ENCODE data around the gene CBFB. TPM values are rescaled to one million over a fixed set of nuclear protein-coding genes. Genes with fewer than 3 reads are reported as not detected.
A peak's percentile ranks its signal among the peaks of the same experiment; 100 is the strongest.

Gene CBFB
- total RNA-seq, 1 experiment from 2014 or later = 76.3 TPM

- Histone ChIP-seq H3K9me3 (ENCODE audit: control insufficient read depth, low read depth, low read length) (no peaks in the 10 kb centered on the region), H3K27ac (ENCODE audit: insufficient read length, low read depth, low read length) (no peak overlapping the region), H3K56ac (ENCODE audit: insufficient read length, low read depth, low read length) (no peak overlapping the region), H3K18ac (ENCODE audit: insufficient read length, low read depth, low read length) (peak overlapping the region; percentile 46), H3K14ac (ENCODE audit: insufficient read depth, low read length) (no peak overlapping the region; the same call in 1 of the 2 replicates), H2BK15ac (ENCODE audit: low read depth, low read length) (no peak overlapping the region), H2BK12ac (ENCODE audit: insufficient read length, low read depth, low read length) (no peak overlapping the region), H3K79me2 (ENCODE audit: insufficient read depth, low read length) (no peaks in the 10 kb centered on the region), H2BK20ac (ENCODE audit: low read depth, low read length, poor library complexity, severe bottlenecking) (no peak overlapping the region), H2BK5ac (ENCODE audit: insufficient read length, low read length) (no peak overlapping the region), H2BK120ac (ENCODE audit: low read depth, low read length, poor library complexity, severe bottlenecking) (no peak overlapping the region), H2AK5ac (ENCODE audit: insufficient read length, low read length) (no peak overlapping the region), H3K4ac (ENCODE audit: low read depth, low read length) (no peak overlapping the region), H3K79me1 (ENCODE audit: insufficient read depth, low read depth, low read length, poor library complexity, severe bottlenecking) (no peaks in the 10 kb centered on the region), H4K8ac (replicated peaks; ENCODE audit: insufficient read length, low read depth, low read length) (no peak overlapping the region), H3K27me3 (ENCODE audit: insufficient read depth, low read length) (peaks cover 27% of the 10 kb centered on the region), H2AFZ (ENCODE audit: low read length) (no peak overlapping the region), H4K20me1 (ENCODE audit: control insufficient read depth, insufficient read depth, insufficient read length) (no peaks in the 10 kb centered on the region), H3K9ac (ENCODE audit: extremely low read depth, insufficient read length, low read length) (no peak overlapping the region), H4K91ac (ENCODE audit: insufficient read length, low read depth, low read length) (no peak overlapping the region), H3K23ac (ENCODE audit: insufficient read length, low read depth, low read length) (no peak overlapping the region), H3K4me2 (ENCODE audit: insufficient read depth, insufficient read length, low read length) (peak overlapping the region; percentile 65), H3T11ph (ENCODE audit: low read length) (no peak overlapping the region), H3K4me1 (ENCODE audit: insufficient read depth, low read length) (no peaks in the 10 kb centered on the region), H4K5ac (ENCODE audit: insufficient read length, low read depth, low read length) (no peak overlapping the region), H3K23me2 (ENCODE audit: insufficient read length, low read depth, low read length, poor library complexity, severe bottlenecking) (peaks cover 15% of the 10 kb centered on the region)
- TF ChIP-seq CTCF (conservative IDR thresholded peaks at IDR 0.05) = peak; percentile 80; the same call in 2 of the 3 replicates
- H3K27ac Mint-ChIP-seq = no peak overlapping the region
- peaks cover 0 to 5% of the 10 kb centered on the region in 2 experiments; a peak in 3 of 5 replicates for H3K9me3 Mint-ChIP-seq
- H3K4me1 Mint-ChIP-seq = peaks cover 10 to 15% of the 10 kb centered on the region in 2 experiments
- peaks cover 43% of the 10 kb centered on the region for H3K27me3 Mint-ChIP-seq (ENCODE audit: low read depth)
- H3K4me3 Mint-ChIP-seq = peak overlapping the region; percentile 65 to 80
- H3K36me3 Mint-ChIP-seq (ENCODE audit: insufficient read depth in 1 of 3, low read depth in 3 of 3) = peaks cover 10 to 38% (median 36%) of the 10 kb centered on the region in 3 experiments
- WGBS (ENCODE audit: extremely low coverage, insufficient read length, low lambda C conversion rate) = no CpG with 5 or more reads among the region's 94 CpGs
- DNase-seq = peak; percentile 84
Observed at GRCh38 chr16:67150047-67150832, 121.3 kb downstream of the CBFB start.

Other genes starting within 250 kb of the CBFB start
- not detected in 2 replicates for gene TERB1, start 227.6 kb upstream of the CBFB start, total RNA-seq (2021)
- 131 and 144 TPM in 2 replicates for gene NAE1, start 198.2 kb upstream of the CBFB start, total RNA-seq (2021)
- 0.55 and 0.81 TPM in 2 replicates for gene CA7, start 184.7 kb upstream of the CBFB start, total RNA-seq (2021)
- gene PDP2, start 148.6 kb upstream of the CBFB start, total RNA-seq (2021) = 22.0 and 23.1 TPM in 2 replicates
- gene CDH16, start 110.3 kb upstream of the CBFB start, total RNA-seq (2021) = not detected in 2 replicates
- 0.44 and 0.72 TPM in 2 replicates for gene RRAD, start 103.6 kb upstream of the CBFB start, total RNA-seq (2021)
- gene CIAO2B, start 94.7 kb upstream of the CBFB start, total RNA-seq (2021) = 83.0 and 85.7 TPM in 2 replicates
- 25.8 and 28.2 TPM in 2 replicates for gene CES2, start 93.6 kb upstream of the CBFB start, total RNA-seq (2021)
- 3.4 and 3.7 TPM in 2 replicates for gene CES3, start 67.9 kb upstream of the CBFB start, total RNA-seq (2021)
- gene CES4A, start 40.6 kb upstream of the CBFB start, total RNA-seq (2021) = 1.8 and 1.9 TPM in 2 replicates
- 18.2 and 18.8 TPM in 2 replicates for gene PHAF1, start 80.8 kb downstream of the CBFB start, total RNA-seq (2021)
- gene B3GNT9, start 121.8 kb downstream of the CBFB start, total RNA-seq (2021) = 11.2 and 11.4 TPM in 2 replicates
- gene TRADD, start 130.8 kb downstream of the CBFB start, total RNA-seq (2021) = 1.4 and 1.7 TPM in 2 replicates
- gene FBXL8, start 130.8 kb downstream of the CBFB start, total RNA-seq (2021) = 0.59 and 0.75 TPM in 2 replicates
- gene HSF4, start 135.6 kb downstream of the CBFB start, total RNA-seq (2021) = 1.2 and 1.5 TPM in 2 replicates
- 5.6 and 5.9 TPM in 2 replicates for gene NOL3, start 141.4 kb downstream of the CBFB start, total RNA-seq (2021)
- gene MATCAP1, start 154.8 kb downstream of the CBFB start, total RNA-seq (2021) = 42.1 and 51.2 TPM in 2 replicates
- gene EXOC3L1, start 161.0 kb downstream of the CBFB start, total RNA-seq (2021) = 3.1 and 3.3 TPM in 2 replicates
- gene E2F4, start 163.0 kb downstream of the CBFB start, total RNA-seq (2021) = 109 and 116 TPM in 2 replicates
- 8.6 and 9.1 TPM in 2 replicates for gene ELMO3, start 170.0 kb downstream of the CBFB start, total RNA-seq (2021)
- gene TMEM208, start 198.0 kb downstream of the CBFB start, total RNA-seq (2021) = 42.6 and 43.3 TPM in 2 replicates
- gene FHOD1, start 218.3 kb downstream of the CBFB start, total RNA-seq (2021) = 67.0 and 70.7 TPM in 2 replicates
- 7.5 and 9.1 TPM in 2 replicates for gene SLC9A5, start 219.8 kb downstream of the CBFB start, total RNA-seq (2021)